HG02840 (cell line): ENCODE measurements around the gene MRPS9.

Experiments used
- ATAC-seq: cut with Tn5 transposase; IDR thresholded peaks from one replicate; pipeline ENCODE4 v1.9.1; 2021; ENCODE audit warnings: mild to moderate bottlenecking, moderate library complexity, moderate number of reproducible peaks; ENCODE audit not compliant: unreplicated experiment, low FRiP score

Gene MRPS9

GRCh38 chr2:105037572-105038382 lies at the start of gene MRPS9:
TSS of gene MRPS9 (plus strand) at chr2:105038069. CDS start at chr2:105038093, 24 bp downstream.
- peak; percentile 100 for ATAC-seq

GRCh38 chr2:105005181-105005951 lies 32.5 kb upstream of the MRPS9 start:
- no peak for ATAC-seq

- ATAC-seq = no peak
Observed at GRCh38 chr2:105007367-105007766, 30.5 kb upstream of the MRPS9 start.

GRCh38 chr2:105032476-105032875 lies 5.4 kb upstream of the MRPS9 start:
- no peak for ATAC-seq

GRCh38 chr2:105034170-105034569 lies 3.7 kb upstream of the MRPS9 start:
- ATAC-seq = no peak

GRCh38 chr2:105038383-105039061 lies 653 bp downstream of the MRPS9 start:
- no peak for ATAC-seq

- no peak for ATAC-seq
Observed at GRCh38 chr2:105039559-105039958, 1.7 kb downstream of the MRPS9 start.

- ATAC-seq = no peak
Observed at GRCh38 chr2:105042189-105042588, 4.3 kb downstream of the MRPS9 start.

- ATAC-seq = no peak
Observed at GRCh38 chr2:105052773-105053172, 14.9 kb downstream of the MRPS9 start.

GRCh38 chr2:105055613-105056012 lies 17.7 kb downstream of the MRPS9 start:
- ATAC-seq = no peak

GRCh38 chr2:105056245-105056644 lies 18.4 kb downstream of the MRPS9 start:
- ATAC-seq = no peak

GRCh38 chr2:105057005-105057404 lies 19.1 kb downstream of the MRPS9 start:
- ATAC-seq = no peak

- no peak for ATAC-seq
Observed at GRCh38 chr2:105061560-105061959, 23.7 kb downstream of the MRPS9 start.

GRCh38 chr2:105062158-105062557 lies 24.3 kb downstream of the MRPS9 start:
- ATAC-seq = no peak

- no peak for ATAC-seq
Observed at GRCh38 chr2:105068387-105068786, 30.5 kb downstream of the MRPS9 start.

- no peak for ATAC-seq
Observed at GRCh38 chr2:105068875-105069274, 31.0 kb downstream of the MRPS9 start.

- no peak for ATAC-seq
Observed at GRCh38 chr2:105070010-105070865, 32.4 kb downstream of the MRPS9 start.

- ATAC-seq = no peak
Observed at GRCh38 chr2:105071379-105071778, 33.5 kb downstream of the MRPS9 start.

GRCh38 chr2:105072039-105072438 lies 34.2 kb downstream of the MRPS9 start:
- ATAC-seq = no peak

- no peak for ATAC-seq
Observed at GRCh38 chr2:105073591-105073990, 35.7 kb downstream of the MRPS9 start.
